ENCODE results near the gene HOXC12.

- TF ChIP-seq CTCF (IDR thresholded peaks at IDR 0.05), result no peak
- TF ChIP-seq ATF2 (CRISPR knock-in tag; IDR thresholded peaks at IDR 0.05; ENCODE audit: borderline replicate concordance, low read depth), result no peak
- no peak for TF ChIP-seq NR3C1 (CRISPR knock-in tag; conservative IDR thresholded peaks at IDR 0.05; ENCODE audit: low read depth)
- no peak for TF ChIP-seq USF1 (CRISPR knock-in tag; IDR thresholded peaks at IDR 0.05)
- TF ChIP-seq E2F5 (CRISPR knock-in tag; IDR thresholded peaks at IDR 0.05), result no peak
- TF ChIP-seq CREM (CRISPR knock-in tag; IDR thresholded peaks at IDR 0.05), result no peak
- no peak for TF ChIP-seq CREB1 (CRISPR knock-in tag; IDR thresholded peaks at IDR 0.05)
These were observed 47.6 kb upstream of the HOXC12 start for GRCh38 chr12:53907103-53907502.

Measured in WTC11 (cell line).